ENCODE measurements around the gene DAPK3.
"Not testable (repeated sequence)": the region's sequence is repeated elsewhere in the genome, so short reads cannot be mapped to it uniquely, and the experiment has no call there.

GRCh38 chr19:3938300-3938950 lies 32.5 kb downstream of the DAPK3 start:
- not testable (repeated sequence) for TF ChIP-seq CTCF (IDR thresholded peaks at IDR 0.05); ZFX (IDR thresholded peaks at IDR 0.05; ENCODE audit: borderline replicate concordance)
